NCI-H69 (cell line): Measurements from ENCODE around the gene KNSTRN.

Experiments
- DNase-seq: peaks from one replicate; lab custom pipeline; 2025; lab: John Stamatoyannopoulos, UW

Gene KNSTRN

GRCh38 chr15:40399370-40399769, 16.8 kb downstream of the KNSTRN start:
- DNase-seq: no peak

DNA sequence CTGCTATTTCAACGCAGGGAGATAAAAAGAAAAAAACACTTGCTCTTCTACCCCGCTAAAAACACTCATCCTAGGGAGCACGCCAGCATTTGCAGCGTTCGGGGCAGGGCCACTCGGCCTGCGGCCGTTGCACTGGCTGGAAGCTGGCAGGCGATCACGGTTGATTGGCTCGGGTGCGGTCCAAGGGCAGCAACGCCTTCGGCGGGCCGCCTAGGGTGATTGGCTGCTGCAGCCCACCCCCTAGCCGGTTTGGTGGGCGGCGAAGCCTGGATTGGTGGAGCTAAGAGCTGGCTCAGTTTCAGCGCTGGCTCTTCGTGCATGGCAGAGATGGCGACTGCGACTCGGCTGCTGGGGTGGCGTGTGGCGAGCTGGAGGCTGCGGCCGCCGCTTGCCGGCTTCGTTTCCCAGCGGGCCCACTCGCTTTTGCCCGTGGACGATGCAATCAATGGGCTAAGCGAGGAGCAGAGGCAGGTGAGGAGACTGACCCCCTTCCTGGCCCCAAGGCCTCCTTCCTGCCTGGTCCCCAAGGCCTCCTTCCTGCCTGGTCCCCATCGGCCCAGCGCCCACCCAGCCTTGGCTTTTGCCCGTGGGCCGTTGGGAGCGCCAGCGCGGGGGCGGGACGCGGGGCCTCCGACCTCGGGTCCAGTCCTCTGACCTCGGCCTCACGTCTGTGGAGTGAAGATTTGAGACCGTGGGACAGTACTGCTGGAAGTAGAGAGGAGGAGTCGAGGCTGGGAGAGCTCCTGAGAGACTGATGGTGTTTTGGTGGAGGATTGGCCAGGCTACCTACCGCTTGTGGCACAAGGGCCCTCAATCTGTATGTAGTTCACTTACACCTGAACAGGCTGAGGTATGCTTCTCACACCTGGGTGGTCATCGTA, 23.2 kb downstream of the KNSTRN start, which contains the start of gene IVD:
TSS of gene IVD (plus strand) at position 295 of the 881 bp plus-strand sequence. CDS start at position 328, 33 bp downstream.
- DNase-seq: peak; percentile 98

GRCh38 chr15:40407330-40407990, 24.9 kb downstream of the KNSTRN start:
- DNase-seq: no peak

DNA sequence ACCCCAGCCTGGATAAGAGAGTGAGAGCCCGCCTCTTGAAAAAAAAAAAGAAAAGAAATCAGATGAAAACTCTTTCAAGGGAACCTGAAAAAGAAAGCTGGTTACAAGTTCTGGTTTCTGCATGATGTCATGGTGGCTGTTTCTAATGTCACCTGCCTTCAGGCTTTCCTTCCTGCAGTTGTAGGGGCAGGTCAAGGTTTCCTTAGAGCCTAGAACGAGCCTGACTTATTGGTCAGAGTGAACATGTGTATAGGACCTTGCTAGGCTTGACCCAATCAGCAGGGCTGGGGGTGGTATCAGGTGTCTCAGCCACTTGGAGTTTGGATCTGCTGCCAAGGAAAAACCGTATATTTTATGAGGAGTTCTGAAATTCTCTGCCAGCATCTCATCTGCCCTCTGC, 26.8 kb downstream of the KNSTRN start:
- DNase-seq: no peak

GRCh38 chr15:40410476-40410875, 28.0 kb downstream of the KNSTRN start:
- no peak for DNase-seq

- DNase-seq: no peak
Observed at GRCh38 chr15:40412095-40412759, 29.7 kb downstream of the KNSTRN start.

GRCh38 chr15:40413036-40413435, 30.5 kb downstream of the KNSTRN start:
- DNase-seq: no peak

DNA sequence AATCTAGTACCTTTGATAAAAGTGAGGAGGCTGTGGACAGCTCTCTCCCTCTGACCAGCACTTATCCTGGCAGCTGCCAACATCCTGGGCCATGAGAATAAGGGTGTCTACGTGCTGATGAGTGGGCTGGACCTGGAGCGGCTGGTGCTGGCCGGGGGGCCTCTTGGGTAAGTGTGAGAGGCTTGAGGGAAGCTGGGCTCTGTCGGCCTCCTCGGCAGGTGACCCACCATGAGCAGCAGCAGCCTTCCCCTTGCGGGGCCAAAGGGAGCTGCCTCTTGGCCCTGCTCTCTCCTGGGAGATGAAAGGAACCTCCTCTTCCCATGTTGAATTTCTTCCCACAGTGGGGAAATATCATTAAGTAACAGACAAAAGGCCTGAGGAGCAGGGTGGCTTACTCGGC, 32.3 kb downstream of the KNSTRN start:
- DNase-seq: no peak

DNA sequence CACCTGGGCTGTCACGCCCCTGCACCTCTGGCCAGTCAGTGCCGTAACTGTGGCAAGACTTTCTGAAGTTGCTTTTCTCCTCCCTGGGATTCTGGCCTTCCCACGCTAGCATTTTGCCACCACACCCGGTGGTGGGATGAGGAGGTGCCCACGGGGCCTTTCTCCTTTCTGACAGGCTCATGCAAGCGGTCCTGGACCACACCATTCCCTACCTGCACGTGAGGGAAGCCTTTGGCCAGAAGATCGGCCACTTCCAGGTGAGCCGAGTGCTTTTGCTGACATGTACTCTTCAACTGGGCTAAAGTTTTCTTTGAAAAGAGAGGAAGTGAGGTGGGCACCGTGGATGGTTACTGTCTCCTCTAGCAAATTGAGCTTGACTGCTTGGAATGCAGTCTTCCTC, 32.7 kb downstream of the KNSTRN start:
- DNase-seq: no peak

DNA sequence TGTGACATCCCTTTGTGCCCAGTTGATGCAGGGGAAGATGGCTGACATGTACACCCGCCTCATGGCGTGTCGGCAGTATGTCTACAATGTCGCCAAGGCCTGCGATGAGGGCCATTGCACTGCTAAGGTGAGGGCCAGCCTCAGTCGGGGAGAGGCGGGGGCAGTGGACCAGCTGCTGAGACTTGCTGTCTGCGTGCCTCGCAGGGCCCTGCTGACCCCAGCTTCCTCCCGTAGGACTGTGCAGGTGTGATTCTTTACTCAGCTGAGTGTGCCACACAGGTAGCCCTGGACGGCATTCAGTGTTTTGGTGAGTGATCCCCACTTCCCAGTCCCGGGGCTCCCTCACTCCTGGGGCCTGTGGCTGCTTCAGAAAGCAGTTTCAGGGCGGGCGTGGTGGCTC, 33.5 kb downstream of the KNSTRN start:
- no peak for DNase-seq

- DNase-seq: no peak
Observed at GRCh38 chr15:40418126-40418525, 35.6 kb downstream of the KNSTRN start.

GRCh38 chr15:40420071-40420713, 37.7 kb downstream of the KNSTRN start:
- DNase-seq: peak; percentile 63

DNA sequence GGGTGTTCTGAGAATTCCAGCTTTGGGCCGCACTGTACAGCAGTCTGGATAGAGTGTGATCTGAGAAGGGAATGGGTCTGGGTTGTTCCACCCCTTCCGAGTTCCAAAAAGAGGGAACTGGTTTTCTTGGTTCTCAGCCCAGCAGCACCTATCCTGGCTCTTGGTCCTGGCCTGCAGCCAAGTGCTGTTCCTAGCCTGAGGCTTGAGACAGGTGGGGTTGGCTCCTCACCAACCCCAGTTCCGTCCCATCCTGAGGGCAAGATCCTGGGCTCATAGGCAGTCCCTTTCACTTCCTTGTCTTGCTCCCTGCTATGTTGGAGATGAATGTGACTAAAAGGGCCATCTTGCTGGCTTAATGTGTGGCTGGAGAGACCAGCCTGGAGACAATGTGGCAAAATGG, 38.3 kb downstream of the KNSTRN start:
- peak; percentile 93 for DNase-seq

DNA sequence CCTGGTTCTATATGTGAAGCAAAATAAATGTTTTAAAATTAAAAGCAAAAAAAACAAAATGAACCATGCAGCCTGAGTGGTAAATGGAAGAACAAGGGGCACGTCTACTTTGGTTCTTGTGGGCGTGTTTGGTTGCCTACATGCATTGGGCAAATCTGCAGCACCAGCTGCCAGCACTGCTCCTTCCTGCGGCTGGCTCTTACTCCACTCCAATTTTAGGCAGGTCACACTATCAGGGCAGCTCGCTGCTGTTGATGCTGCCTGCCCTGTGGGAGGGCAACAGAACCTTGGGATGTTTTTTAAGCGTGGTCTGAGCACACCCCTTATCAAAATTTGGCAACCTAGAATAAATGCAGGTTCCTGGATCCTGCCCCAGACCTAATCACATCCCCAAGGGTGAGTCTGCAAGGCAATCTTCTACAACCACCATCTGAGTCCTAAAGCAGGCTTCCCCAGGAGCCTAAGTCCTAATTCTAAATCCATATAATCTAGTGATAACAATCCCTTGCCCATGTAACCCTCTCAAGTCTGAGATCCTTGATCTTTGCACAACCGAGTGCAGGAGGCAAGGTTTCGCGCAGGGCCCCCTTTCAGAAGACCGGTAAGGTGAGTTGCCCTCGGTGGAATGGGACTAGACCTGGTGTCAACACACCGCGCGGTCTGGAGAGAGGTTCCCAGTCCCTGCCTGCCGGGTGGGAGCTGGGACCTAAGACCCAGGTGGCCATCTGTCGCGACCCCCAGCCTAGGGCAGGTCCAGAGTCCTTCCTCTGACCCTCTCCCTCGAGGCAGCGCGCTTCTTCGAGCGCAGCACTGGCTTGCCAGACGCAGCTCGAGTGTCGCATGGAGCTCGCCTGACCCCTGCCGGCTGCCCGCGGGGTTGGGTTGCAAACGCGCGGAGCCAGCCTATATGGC, 39.0 kb downstream of the KNSTRN start:
- DNase-seq: peak; percentile 86

DNA sequence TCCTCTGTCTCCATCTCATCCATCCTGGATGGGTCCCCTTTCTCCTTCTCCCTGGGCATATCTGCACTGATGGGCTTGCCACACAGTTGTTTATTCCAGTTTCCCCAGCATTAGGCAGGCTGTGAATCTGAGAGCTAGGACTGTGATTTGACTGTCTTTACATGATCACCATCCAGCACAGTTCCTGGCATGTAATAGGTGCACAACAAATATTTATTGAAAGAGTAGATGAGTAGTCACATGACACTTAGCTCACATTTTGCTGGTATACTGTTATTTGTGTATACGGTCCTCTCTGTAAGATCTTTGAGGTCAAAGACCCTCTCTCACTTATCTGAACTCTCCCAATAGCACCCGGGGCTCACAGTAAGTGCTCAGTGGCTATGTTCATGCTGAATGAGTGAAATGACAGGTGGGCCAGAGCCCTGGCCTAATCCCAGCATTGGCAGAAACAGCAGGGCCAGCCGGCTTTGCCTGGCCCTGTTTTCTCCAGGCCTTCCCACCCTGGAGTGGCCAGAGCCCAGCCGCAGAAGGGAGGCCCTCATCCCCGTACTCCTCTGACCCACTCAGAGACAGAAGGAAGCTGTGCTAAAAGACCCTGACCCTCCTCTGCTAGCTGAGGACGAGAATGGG, 42.1 kb downstream of the KNSTRN start:
- no peak for DNase-seq

DNA sequence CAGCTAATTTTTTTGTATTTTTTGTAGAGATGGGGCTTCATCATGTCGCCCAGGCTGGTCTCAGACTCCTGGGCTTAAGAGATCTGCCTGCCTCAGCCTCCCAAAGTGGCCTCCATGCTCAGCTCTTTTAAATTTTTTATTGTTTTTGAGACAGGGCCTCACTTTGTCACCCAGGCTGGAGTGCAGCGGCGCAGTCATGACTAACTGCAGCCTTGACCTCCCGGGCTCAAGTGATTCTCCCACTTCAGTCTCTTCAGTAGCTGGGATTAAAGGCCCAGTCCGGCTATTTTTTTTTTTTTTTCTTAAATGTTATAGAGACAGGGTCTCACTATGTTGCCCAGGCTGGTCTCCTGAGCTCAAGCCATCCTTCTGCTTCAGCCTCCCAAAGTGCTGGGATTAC, 43.2 kb downstream of the KNSTRN start:
- no peak for DNase-seq

DNA sequence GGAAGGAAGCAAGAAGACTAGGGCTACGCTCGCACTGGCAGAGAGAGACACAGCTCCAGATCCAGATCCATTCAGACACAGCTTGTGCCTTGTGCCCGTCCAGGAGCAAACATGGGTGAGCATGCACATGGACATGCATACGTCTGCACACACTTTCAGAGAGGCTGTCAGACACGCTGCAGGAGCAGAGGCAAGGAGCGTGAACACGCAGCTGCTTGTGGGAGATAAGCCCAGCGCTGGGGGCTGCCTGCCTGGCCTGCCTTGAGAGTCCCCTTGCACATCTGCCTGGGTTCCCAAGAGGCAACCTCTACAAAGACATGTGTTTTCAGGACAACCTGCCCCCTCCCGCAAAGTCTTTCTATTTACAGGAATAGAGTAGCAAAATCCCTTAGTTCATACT, 44.7 kb downstream of the KNSTRN start:
- DNase-seq: no peak

GRCh38 chr15:40428185-40428584, 45.7 kb downstream of the KNSTRN start:
- no peak for DNase-seq

- DNase-seq: no peak
Observed at GRCh38 chr15:40429068-40429710, 46.7 kb downstream of the KNSTRN start.

DNA sequence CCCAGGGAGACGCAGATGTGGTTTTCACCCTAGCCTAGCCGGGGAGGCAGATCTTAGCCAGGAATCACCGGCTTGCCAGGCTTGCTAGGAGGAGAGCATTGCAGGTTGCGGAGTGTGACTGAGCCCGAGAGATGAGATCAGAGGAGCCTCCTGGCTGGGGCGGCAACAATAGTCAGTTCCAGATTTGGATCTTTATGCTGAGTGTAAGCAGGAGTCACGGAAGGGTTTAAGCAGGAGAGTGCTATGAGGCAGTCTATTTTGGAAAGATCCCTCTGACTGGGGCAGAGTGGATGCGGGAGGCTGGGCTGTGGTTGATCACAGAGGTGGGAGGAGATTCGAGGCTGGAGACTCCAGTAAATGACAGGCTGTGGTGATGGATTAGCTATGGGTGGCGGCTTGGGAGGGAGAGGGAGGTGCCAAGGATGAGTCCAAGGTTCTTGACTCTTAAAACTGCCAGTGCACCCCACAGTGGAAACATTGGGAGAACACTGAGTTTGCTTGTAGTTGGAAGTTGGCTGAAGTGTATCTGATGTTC, 47.8 kb downstream of the KNSTRN start:
- peak; percentile 58 for DNase-seq
